Uterus (tissue), 2 donors: ENCODE data around the gene RAB6C.
"Not testable (repeated sequence)": the region's sequence is repeated elsewhere in the genome, so short reads cannot be mapped to it uniquely, and the experiment has no call there.

ENCODE experiments used
- CTCF ChIP-seq, 4 experiments: fragments of 200-600 bp in 2 of 4; fragments of 450-650 bp in 2 of 4; sonication (generic) in 2 of 4; IDR thresholded peaks; one replicate each; pipeline ENCODE4 v1.5.1; 2016 to 2019; ENCODE audit warnings: antibody characterized with exemption in 4 of 4, mild to moderate bottlenecking in 2 of 4, moderate library complexity in 1 of 4
- POLR2A ChIP-seq, 2 donors: fragments of 450-650 bp; IDR thresholded peaks; one replicate each; pipeline ENCODE4 v1.6.1; 2016; ENCODE audit warnings: antibody characterized with exemption in 2 of 2, mild to moderate bottlenecking in 1 of 2, moderate library complexity in 1 of 2

GRCh38 chr2:129956171-129956570 lies 23.3 kb upstream of the RAB6C start:
- TF ChIP-seq CTCF, POLR2A (IDR thresholded peaks at IDR 0.05): not testable (repeated sequence)
